CD4-positive, alpha-beta T cell treated with Interleukin-12 subunit alpha and Interleukin-12 subunit beta, for 1 hour (primary cell): ENCODE results near the gene SNTB2.
"Not testable (repeated sequence)": the region's sequence is repeated elsewhere in the genome, so short reads cannot be mapped to it uniquely, and the experiment has no call there.

Experiments
- DNase-seq: peaks from one replicate; pipeline ENCODE4 v3.0.0-alpha.2; 2020

Gene SNTB2

GRCh38 chr16:69239851-69240250 is 52.9 kb downstream of the SNTB2 start:
- DNase-seq, result no peak

- no peak for DNase-seq
These were observed 53.4 kb downstream of the SNTB2 start for GRCh38 chr16:69240331-69240730.

DNA sequence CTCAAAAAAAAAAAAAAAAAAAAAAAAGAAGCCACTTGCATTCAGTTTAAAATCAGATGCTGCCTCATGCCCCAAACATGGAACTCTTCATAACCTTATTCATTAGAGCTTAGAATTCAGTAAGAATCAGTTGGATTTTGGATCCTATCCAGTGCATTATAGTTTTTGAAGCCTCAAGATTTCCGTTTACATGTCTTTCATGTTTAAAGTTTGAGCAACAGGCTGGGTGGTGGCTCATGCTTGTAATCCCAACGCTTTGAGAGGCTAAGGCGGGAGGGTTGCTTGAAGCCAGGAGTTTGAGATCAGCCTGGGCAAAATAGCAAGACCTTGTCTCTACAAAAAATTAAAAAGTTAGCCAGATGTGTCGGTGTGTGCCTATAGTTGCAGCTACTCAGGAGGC is 55.0 kb downstream of the SNTB2 start:
- DNase-seq, result no peak

DNA sequence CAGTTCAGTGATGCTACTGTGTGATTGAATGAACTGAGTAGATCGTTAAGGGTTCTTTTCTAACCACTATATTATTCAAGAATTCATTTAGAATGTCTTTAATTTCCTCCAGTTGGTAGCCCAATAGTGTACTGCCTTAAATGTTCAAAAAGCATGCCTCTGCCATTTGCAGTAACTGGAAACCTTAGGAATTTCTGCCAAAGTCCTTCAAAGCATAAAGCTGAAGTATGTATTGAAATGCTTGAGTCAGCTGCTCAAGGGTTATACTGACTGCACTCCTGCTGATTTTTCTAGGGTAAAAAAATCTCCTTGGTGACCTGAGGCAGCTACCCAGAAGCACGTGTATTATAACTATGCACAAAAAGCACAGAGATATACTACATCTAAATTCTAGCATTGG is 56.5 kb downstream of the SNTB2 start:
- no peak for DNase-seq

- no peak for DNase-seq
These were observed 57.4 kb downstream of the SNTB2 start for GRCh38 chr16:69244336-69244735.

DNA sequence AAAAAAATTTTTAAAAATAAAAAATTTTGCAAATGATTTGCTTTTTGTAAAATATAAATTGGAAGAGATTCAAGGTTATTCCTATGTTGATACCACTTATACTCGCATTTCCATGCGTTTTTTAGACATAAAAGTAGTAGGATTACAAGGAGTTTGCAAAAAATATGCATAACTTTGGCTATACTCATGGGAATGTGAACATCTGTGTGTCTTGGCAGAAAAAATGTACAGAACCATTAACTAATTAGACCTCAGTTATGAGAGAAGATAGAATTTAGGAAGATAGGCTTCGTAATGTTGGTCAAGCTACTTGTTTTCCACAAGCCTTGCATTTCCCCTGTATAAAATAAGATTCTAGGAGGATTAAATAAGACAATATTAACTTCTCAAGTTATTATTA is 63.1 kb downstream of the SNTB2 start:
- no peak for DNase-seq

GRCh38 chr16:69253870-69254341 is 66.9 kb downstream of the SNTB2 start:
- DNase-seq, result peak; percentile 8

DNA sequence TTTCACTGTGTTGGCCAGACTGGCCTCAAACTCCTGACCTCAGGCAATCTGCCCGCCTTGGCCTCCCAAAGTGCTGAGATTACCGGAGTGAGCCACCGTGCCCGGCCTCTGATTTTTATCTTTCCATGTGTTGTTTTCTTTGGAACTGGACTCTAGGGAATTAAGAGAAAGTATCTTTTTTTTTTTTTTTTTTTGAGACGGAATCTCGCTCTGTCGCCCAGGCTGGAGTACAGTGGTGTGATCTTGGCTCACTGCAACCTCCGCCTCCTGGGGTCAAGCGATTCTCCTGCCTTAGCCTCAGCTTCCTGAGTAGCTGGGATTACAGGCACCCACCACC is 72.4 kb downstream of the SNTB2 start:
- DNase-seq, result not testable (repeated sequence)

- DNase-seq, result no peak
These were observed 73.1 kb downstream of the SNTB2 start for GRCh38 chr16:69260019-69260418.

DNA sequence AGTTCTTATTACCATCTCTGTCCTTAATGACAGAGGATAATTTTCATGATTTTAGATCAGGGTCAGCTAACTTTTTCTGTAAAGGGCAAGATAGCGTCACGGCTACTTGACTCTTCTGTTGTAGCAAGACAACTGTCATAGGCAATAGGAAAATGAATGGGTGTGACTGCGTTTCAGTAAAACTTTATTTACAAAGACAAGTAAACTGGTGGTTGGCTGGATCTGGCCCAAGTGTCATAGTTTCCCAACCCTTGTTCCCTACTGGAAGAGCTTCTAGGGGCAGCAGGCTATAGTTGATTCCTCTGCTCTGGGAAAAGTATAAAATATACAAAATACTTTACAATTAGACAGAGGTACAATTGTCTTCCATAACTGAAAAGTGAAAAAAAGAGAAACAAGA is 73.5 kb downstream of the SNTB2 start:
- DNase-seq, result no peak

- DNase-seq, result no peak
These were observed 79.5 kb downstream of the SNTB2 start for GRCh38 chr16:69266334-69267063.

DNA sequence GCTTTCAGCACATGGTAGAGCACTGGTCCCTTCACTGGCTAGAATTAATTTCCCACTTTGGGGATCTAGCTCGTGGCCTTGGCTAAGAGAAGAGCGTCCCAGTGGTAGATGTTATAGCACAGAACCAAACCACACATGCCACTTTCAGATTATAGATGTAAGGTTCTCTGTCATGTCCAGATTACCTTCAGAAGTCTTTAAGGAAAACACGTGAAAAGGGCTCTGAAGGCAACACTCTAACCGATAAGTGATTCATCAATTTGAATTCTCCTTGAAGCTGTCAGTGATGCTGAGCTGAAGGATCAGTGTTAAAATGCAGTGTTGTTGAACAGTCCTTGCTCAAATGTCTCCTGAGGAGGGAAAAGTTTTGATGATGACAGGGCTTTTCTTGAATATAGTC is 80.7 kb downstream of the SNTB2 start:
- DNase-seq, result no peak

DNA sequence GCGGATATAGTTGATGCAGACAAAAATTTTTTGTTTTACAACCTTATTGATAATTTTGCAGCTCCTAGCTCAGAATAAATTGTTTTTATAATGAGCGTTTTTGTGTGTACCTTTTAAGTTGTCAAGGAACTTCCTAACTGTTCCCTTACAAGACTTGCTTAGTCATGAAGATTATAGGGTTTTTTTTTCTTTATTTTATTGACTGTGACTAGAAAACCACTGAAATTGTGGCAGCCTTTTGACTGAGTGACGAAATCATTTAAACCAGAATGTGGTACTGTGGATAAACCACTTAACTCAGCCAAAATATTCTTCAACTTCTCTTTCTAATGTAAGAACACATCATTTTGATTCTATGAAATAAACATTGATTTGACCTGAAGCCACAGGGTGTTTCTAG is 83.4 kb downstream of the SNTB2 start:
- no peak for DNase-seq

GRCh38 chr16:69270831-69271230 is 83.9 kb downstream of the SNTB2 start:
- no peak for DNase-seq

DNA sequence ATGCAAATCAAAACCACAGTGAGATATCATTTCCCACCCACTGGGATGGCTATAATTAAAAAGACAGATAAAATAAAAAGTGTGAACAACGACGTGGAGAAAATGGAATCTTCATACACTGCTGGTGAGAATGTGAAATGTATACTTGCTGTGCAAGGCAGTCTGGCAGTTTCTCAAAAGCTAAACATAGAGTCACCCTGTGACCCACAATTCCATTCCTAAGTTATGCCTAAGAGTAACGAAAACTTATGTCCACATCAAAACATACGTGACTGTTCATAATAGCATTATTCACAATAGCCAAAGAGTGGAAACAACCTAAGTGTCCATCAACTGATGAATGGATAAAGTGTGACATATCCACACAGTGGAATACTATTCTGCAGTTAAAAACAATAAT is 86.0 kb downstream of the SNTB2 start:
- DNase-seq, result no peak

GRCh38 chr16:69274699-69275235 is 87.8 kb downstream of the SNTB2 start:
- no peak for DNase-seq

- DNase-seq, result no peak
These were observed 89.5 kb downstream of the SNTB2 start for GRCh38 chr16:69276148-69277115.

GRCh38 chr16:69277413-69277812 is 90.4 kb downstream of the SNTB2 start:
- no peak for DNase-seq

GRCh38 chr16:69283851-69284250 is 96.9 kb downstream of the SNTB2 start:
- DNase-seq, result no peak

- DNase-seq, result no peak
These were observed 98.3 kb downstream of the SNTB2 start for GRCh38 chr16:69285240-69285639.

GRCh38 chr16:69286941-69287713 is 100.2 kb downstream of the SNTB2 start:
- DNase-seq, result peak; percentile 73

DNA sequence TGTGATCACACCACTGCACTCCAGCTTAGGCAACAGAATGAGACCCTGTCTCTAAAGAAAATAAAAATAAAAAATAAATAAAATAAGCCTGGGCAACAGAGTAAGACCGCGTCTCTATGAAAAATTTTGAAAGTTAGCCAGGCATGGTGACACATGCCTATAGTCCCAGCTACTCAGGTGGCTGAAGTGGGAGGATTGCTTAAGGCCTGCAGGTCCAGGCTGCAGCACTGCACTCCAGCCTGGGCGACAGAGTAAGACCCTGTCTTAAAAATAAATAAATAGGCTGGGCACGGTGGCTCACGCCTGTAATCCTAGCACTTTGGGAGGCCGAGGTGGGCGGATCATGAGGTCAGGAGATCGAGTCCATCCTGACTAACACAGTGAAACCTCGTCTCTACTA is 104.7 kb downstream of the SNTB2 start:
- not testable (repeated sequence) for DNase-seq

GRCh38 chr16:69293401-69293800 is 106.4 kb downstream of the SNTB2 start:
- DNase-seq, result no peak
